Measurements from ENCODE around the gene CRELD2.

DNA sequence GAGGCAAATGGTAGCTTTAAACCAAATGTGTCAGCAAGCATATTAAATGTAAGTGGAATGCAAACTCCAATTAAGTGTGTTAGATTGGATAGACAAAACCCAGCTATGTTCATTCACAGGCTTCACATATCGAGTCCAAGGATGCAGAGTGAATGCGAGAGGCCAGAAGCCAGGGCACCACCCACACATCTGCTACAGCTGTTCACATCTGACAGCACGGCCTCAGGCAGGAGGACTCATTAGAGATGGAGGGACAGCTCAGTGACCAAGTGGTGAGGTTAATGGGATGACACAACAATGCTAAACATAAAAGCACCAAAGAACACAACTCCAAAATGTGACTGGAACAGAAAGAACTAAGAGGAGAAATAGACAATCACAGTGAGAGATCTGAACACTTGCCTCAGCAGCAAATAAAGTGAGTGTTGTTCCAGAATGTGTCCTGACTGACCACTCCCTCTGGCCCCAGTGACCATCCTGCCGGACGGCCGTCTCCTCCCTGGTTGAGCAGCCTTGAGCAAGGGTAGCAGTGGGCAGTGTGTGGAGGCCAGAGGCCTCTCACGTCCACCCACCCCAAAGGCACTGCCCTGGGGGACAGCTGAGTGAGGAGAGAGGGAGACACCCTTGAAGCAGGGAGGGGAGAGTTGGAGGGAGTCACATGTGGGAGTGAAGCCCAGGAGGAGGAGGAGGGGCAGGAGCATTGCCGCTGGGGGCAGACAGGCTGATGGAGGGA is 23.9 kb upstream of the CRELD2 start:
- TF ChIP-seq EZH2 (IDR thresholded peaks at IDR 0.05; ENCODE audit: borderline replicate concordance, low read length), result no peak
- TF ChIP-seq, protein P1, sequence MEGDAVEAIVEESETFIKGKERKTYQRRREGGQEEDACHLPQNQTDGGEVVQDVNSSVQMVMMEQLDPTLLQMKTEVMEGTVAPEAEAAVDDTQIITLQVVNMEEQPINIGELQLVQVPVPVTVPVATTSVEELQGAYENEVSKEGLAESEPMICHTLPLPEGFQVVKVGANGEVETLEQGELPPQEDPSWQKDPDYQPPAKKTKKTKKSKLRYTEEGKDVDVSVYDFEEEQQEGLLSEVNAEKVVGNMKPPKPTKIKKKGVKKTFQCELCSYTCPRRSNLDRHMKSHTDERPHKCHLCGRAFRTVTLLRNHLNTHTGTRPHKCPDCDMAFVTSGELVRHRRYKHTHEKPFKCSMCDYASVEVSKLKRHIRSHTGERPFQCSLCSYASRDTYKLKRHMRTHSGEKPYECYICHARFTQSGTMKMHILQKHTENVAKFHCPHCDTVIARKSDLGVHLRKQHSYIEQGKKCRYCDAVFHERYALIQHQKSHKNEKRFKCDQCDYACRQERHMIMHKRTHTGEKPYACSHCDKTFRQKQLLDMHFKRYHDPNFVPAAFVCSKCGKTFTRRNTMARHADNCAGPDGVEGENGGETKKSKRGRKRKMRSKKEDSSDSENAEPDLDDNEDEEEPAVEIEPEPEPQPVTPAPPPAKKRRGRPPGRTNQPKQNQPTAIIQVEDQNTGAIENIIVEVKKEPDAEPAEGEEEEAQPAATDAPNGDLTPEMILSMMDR (IDR thresholded peaks at IDR 0.05; ENCODE audit: low read length), result no peak

Data from OCI-LY1 (cell line).